ENCODE results near the gene TTC28.

Gene TTC28

GRCh38 chr22:27976586-27976985 lies 703.1 kb downstream of the TTC28 start:
- DNase-seq = no peak
- Mint-ChIP-seq H3K4me3 (no peak overlapping the region), H3K27ac (no peak overlapping the region), H3K4me1 (peaks cover 31% of the 10 kb centered on the region), H3K9me3 (no peaks in the 10 kb centered on the region), H3K27me3 (ENCODE audit: low read depth, poor library complexity) (no peaks in the 10 kb centered on the region), H3K36me3 (ENCODE audit: low read depth) (peaks cover 15% of the 10 kb centered on the region)
- no peak for TF ChIP-seq CTCF (IDR thresholded peaks at IDR 0.05)

- TF ChIP-seq CTCF (IDR thresholded peaks at IDR 0.05) = no peak
- H3K36me3 Mint-ChIP-seq (ENCODE audit: low read depth) = peaks cover 17% of the 10 kb centered on the region
- H3K27me3 Mint-ChIP-seq (ENCODE audit: low read depth, poor library complexity) = no peaks in the 10 kb centered on the region
- H3K27ac Mint-ChIP-seq = no peak overlapping the region
- H3K4me1 Mint-ChIP-seq = peaks cover 24% of the 10 kb centered on the region
- no peak overlapping the region for H3K4me3 Mint-ChIP-seq
- peaks cover 3% of the 10 kb centered on the region for H3K9me3 Mint-ChIP-seq
- no peak for DNase-seq
Observed at GRCh38 chr22:27975381-27976013, 704.1 kb downstream of the TTC28 start.

GRCh38 chr22:27973846-27974245 lies 705.8 kb downstream of the TTC28 start:
- peaks cover 17% of the 10 kb centered on the region for H3K4me1 Mint-ChIP-seq
- H3K27ac Mint-ChIP-seq = no peak overlapping the region
- H3K4me3 Mint-ChIP-seq = no peak overlapping the region
- H3K27me3 Mint-ChIP-seq (ENCODE audit: low read depth, poor library complexity) = no peaks in the 10 kb centered on the region
- TF ChIP-seq CTCF (IDR thresholded peaks at IDR 0.05) = no peak
- DNase-seq = no peak
- peaks cover 33% of the 10 kb centered on the region for H3K36me3 Mint-ChIP-seq (ENCODE audit: low read depth)
- peaks cover 20% of the 10 kb centered on the region for H3K9me3 Mint-ChIP-seq

GRCh38 chr22:27972732-27973698 lies 706.6 kb downstream of the TTC28 start:
- Mint-ChIP-seq H3K27me3 (ENCODE audit: low read depth, poor library complexity) (peaks cover 2% of the 10 kb centered on the region), H3K9me3 (peaks cover 20% of the 10 kb centered on the region), H3K4me3 (no peak overlapping the region), H3K36me3 (ENCODE audit: low read depth) (peaks cover 38% of the 10 kb centered on the region), H3K4me1 (peaks cover 17% of the 10 kb centered on the region), H3K27ac (no peak overlapping the region)
- no peak for TF ChIP-seq CTCF (IDR thresholded peaks at IDR 0.05)
- DNase-seq = no peak

GRCh38 chr22:27971926-27972325 lies 707.7 kb downstream of the TTC28 start:
- H3K4me1 Mint-ChIP-seq = peaks cover 17% of the 10 kb centered on the region
- peaks cover 2% of the 10 kb centered on the region for H3K27me3 Mint-ChIP-seq (ENCODE audit: low read depth, poor library complexity)
- no peak for DNase-seq
- peaks cover 41% of the 10 kb centered on the region for H3K36me3 Mint-ChIP-seq (ENCODE audit: low read depth)
- no peak overlapping the region for H3K27ac Mint-ChIP-seq
- H3K4me3 Mint-ChIP-seq = no peak overlapping the region
- H3K9me3 Mint-ChIP-seq = peaks cover 20% of the 10 kb centered on the region
- no peak for TF ChIP-seq CTCF (IDR thresholded peaks at IDR 0.05)
